AG09309 (cell line): ENCODE results near the gene FILIP1.

Experiments used
- DNase-seq: peaks from one replicate; pipeline ENCODE4 v3.0.0-alpha.2; 2010; ENCODE audit warnings: low read depth
- H3K4me3 ChIP-seq: 2 replicates; pipeline ENCODE4 v1.5.1; 2011; ENCODE audit warnings: mild to moderate bottlenecking, low read depth, low read length, moderate library complexity; ENCODE audit not compliant: control insufficient read depth
- CTCF ChIP-seq: IDR thresholded peaks from 2 replicates; pipeline ENCODE4 v1.5.1; 2011; ENCODE audit warnings: mild to moderate bottlenecking, low read depth, low read length, inconsistent platforms; ENCODE audit not compliant: insufficient read depth, control insufficient read depth; ENCODE audit errors: missing control alignments

Gene FILIP1

DNA sequence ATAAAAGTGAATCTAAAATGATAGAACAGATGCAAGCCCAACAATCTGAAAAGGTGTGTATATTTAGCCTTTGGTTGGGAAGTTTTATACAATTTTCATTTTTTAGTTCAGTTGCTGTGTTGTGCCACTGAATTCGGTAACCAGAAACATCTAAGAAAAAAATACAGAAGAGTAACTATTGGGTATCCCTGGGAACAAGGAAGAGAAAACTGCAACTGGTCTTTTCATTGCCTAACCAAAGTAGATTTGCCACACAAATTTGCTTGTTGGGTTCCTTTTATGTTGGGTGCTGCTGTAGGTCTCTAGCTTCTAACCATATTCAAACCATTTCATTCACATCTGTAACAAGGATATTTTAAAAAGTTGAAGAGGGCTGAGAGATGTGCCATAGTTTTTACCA lies 206.2 kb downstream of the FILIP1 start:
- no peak for DNase-seq
- no peak for TF ChIP-seq CTCF
- no peak overlapping the region for H3K4me3 ChIP-seq

DNA sequence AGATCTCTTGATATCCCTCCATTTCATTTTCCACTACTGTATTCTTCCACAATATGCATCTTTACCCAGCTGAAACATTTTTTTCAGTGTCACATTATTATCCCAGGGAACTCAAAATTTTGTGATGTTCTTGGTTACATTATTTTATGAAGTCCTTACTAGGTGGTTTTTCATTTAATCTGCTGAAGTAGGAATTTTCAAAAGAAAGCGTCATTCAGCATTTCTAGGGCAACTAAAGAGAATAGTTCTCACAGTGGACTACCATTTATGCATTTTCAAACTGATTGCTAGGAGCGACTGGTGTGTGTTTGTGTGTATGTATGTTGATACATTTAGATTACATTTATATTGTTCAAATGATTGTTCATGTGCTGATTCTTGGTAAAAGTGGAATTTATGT lies 206.6 kb downstream of the FILIP1 start:
- no peak for DNase-seq
- TF ChIP-seq CTCF = no peak
- H3K4me3 ChIP-seq = no peak overlapping the region

GRCh38 chr6:75285283-75285639 lies 208.3 kb downstream of the FILIP1 start:
- peak overlapping the region; percentile 92 for H3K4me3 ChIP-seq
- no peak for DNase-seq
- TF ChIP-seq CTCF = no peak

- peak; percentile 98 for DNase-seq
- TF ChIP-seq CTCF = no peak
- peak within 1 kb of the TSS; percentile 92 for H3K4me3 ChIP-seq
Measured at GRCh38 chr6:75284632-75285282, 208.8 kb downstream of the FILIP1 start, which contains the start of gene TMEM30A. TSS of gene TMEM30A (minus strand) at chr6:75284792. CDS start at chr6:75284638, 154 bp downstream.

GRCh38 chr6:75283907-75284631 lies 209.5 kb downstream of the FILIP1 start:
- no peak for TF ChIP-seq CTCF
- peak overlapping the region; percentile 92 for H3K4me3 ChIP-seq
- no peak for DNase-seq

DNA sequence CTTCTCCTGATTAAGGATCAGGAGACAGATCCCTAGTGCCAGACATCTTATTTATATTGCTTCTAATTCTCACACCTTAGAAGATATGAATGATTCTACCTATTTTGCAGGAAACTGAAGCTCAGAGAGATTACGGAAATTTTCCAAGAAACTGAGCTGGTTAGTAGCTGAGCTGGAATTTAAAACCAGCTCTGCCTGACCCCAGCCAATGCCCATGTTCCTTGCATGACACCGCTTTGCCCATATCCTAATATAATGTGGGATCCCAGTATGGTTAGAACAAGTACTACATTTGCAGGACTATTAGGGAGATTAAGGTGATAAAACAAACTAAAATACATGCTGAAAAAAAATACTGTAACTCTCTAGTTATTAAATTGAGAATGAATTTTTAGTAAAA lies 210.9 kb downstream of the FILIP1 start:
- H3K4me3 ChIP-seq = peak overlapping the region; percentile 92
- TF ChIP-seq CTCF = no peak
- no peak for DNase-seq
